Measurements from ENCODE around the gene CDH4. TPM values are rescaled to one million over a fixed set of nuclear protein-coding genes. Genes with fewer than 3 reads are reported as not detected.

CDH4 gene
- total RNA-seq, 1 experiment from 2014 or later, result 25.0 TPM

DNA sequence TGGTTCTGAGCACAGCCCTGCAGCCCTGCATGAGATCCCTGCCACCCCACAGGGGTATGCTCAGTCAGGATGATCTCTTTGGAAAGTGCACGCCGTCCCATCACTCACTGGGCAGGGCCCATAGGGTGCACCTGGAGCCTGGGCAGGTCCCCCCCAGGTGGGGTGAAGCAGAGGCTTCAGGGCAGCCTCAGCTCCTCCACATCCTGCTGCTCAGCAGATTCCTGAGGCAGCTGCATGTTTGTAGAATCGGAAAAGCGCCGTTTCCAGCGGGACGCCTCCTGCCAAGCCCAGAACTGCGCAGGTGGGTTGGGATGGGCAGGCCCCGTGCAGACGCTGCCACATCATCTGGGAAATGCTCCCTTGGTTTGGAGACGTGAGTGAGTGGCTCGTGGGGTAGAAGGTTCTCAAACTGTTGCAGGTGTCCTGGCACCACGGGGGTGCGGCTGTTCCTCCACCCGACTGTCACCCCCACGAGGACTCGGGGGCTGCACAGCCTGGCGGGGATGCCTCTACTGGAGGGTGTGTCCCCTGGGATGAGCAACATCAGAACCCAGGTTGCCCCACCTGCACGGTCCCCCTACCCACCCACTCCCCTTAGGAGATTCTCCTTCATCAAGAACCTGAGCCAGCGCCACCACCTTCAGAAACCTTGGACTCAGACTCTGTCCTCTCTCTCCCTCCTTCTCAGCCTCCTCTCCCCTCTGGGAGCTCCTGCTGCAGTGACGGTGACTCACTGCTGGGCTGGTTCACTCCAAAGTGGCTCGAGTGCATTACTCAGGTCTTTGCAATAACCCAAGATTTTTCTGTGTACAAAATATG lies 479.5 kb downstream of the CDH4 start:
- Mint-ChIP-seq H3K36me3 (ENCODE audit: insufficient read depth, unreplicated experiment) (peaks cover 4% of the 10 kb centered on the region), H3K27ac (ENCODE audit: low read depth, unreplicated experiment) (no peak overlapping the region), H3K27me3 (ENCODE audit: insufficient read depth, unreplicated experiment) (peaks cover 10% of the 10 kb centered on the region), H3K4me1 (ENCODE audit: insufficient read depth, unreplicated experiment) (peaks cover 4% of the 10 kb centered on the region), H3K9me3 (ENCODE audit: unreplicated experiment) (no peaks in the 10 kb centered on the region), H3K4me3 (ENCODE audit: unreplicated experiment) (no peak overlapping the region)
- CTCF ChIA-PET, result interaction anchor here (0.7 kb wide), 1 partner anchor 134 kb away, joined by 3 read pairs; no protein-coding TSS in a partner anchor
- TF ChIP-seq, protein P1, sequence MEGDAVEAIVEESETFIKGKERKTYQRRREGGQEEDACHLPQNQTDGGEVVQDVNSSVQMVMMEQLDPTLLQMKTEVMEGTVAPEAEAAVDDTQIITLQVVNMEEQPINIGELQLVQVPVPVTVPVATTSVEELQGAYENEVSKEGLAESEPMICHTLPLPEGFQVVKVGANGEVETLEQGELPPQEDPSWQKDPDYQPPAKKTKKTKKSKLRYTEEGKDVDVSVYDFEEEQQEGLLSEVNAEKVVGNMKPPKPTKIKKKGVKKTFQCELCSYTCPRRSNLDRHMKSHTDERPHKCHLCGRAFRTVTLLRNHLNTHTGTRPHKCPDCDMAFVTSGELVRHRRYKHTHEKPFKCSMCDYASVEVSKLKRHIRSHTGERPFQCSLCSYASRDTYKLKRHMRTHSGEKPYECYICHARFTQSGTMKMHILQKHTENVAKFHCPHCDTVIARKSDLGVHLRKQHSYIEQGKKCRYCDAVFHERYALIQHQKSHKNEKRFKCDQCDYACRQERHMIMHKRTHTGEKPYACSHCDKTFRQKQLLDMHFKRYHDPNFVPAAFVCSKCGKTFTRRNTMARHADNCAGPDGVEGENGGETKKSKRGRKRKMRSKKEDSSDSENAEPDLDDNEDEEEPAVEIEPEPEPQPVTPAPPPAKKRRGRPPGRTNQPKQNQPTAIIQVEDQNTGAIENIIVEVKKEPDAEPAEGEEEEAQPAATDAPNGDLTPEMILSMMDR (IDR thresholded peaks at IDR 0.05; ENCODE audit: unreplicated experiment), result no peak
- POLR2A ChIA-PET, result no interaction called here
- peak; percentile 8 for DNase-seq (ENCODE audit: unreplicated experiment)
- no TSS peak for BruUV-seq (replicated peaks)
- intact Hi-C loops (cut with micrococcal nuclease), result no loop called here

- peaks cover 4% of the 10 kb centered on the region for H3K4me1 Mint-ChIP-seq (ENCODE audit: insufficient read depth, unreplicated experiment)
- intact Hi-C loops (cut with micrococcal nuclease), result no loop called here
- TF ChIP-seq, protein P1 (IDR thresholded peaks at IDR 0.05; ENCODE audit: unreplicated experiment), result no peak
- POLR2A ChIA-PET, result no interaction called here
- H3K36me3 Mint-ChIP-seq (ENCODE audit: insufficient read depth, unreplicated experiment), result peaks cover 4% of the 10 kb centered on the region
- no peak overlapping the region for H3K4me3 Mint-ChIP-seq (ENCODE audit: unreplicated experiment)
- BruUV-seq (replicated peaks), result no TSS peak
- DNase-seq (ENCODE audit: unreplicated experiment), result no peak
- CTCF ChIA-PET, result interaction anchor here (0.7 to 1.2 kb wide), 3 partner anchors 133 to 164 kb away, joined by 3 to 4 read pairs (median 3); no protein-coding TSS in a partner anchor
- H3K27ac Mint-ChIP-seq (ENCODE audit: low read depth, unreplicated experiment), result no peak overlapping the region
- peaks cover 11% of the 10 kb centered on the region for H3K27me3 Mint-ChIP-seq (ENCODE audit: insufficient read depth, unreplicated experiment)
- H3K9me3 Mint-ChIP-seq (ENCODE audit: unreplicated experiment), result no peaks in the 10 kb centered on the region
Measured at GRCh38 chr20:61732511-61733210, 480.6 kb downstream of the CDH4 start.

GRCh38 chr20:61733216-61733615 lies 481.2 kb downstream of the CDH4 start:
- no peak overlapping the region for H3K4me3 Mint-ChIP-seq (ENCODE audit: unreplicated experiment)
- H3K36me3 Mint-ChIP-seq (ENCODE audit: insufficient read depth, unreplicated experiment), result peaks cover 4% of the 10 kb centered on the region
- BruUV-seq (replicated peaks), result no TSS peak
- H3K9me3 Mint-ChIP-seq (ENCODE audit: unreplicated experiment), result no peaks in the 10 kb centered on the region
- H3K4me1 Mint-ChIP-seq (ENCODE audit: insufficient read depth, unreplicated experiment), result peaks cover 4% of the 10 kb centered on the region
- intact Hi-C loops (cut with micrococcal nuclease), result no loop called here
- H3K27me3 Mint-ChIP-seq (ENCODE audit: insufficient read depth, unreplicated experiment), result peaks cover 11% of the 10 kb centered on the region
- TF ChIP-seq, protein P1 (IDR thresholded peaks at IDR 0.05; ENCODE audit: unreplicated experiment), result no peak
- ChIA-PET POLR2A (no interaction called here), CTCF (interaction anchor here (1.1 to 1.2 kb wide), 2 partner anchors 142 to 163 kb away, joined by 3 to 4 read pairs; no protein-coding TSS in a partner anchor)
- no peak for DNase-seq (ENCODE audit: unreplicated experiment)
- H3K27ac Mint-ChIP-seq (ENCODE audit: low read depth, unreplicated experiment), result no peak overlapping the region

Measured in MCF 10A (cell line).